H1 (cell line): ENCODE data around the gene PRDX2. TPM values are rescaled to one million over a fixed set of nuclear protein-coding genes. Genes with fewer than 3 reads are reported as not detected.

Experiments used
- BRCA1 ChIP-seq: IDR thresholded peaks from 2 replicates; pipeline ENCODE4 v1.6.1; 2012; ENCODE audit warnings: low read depth, low read length, improper control_type of control experiment
- CBX8 ChIP-seq: fragments of 300-800, 300-1000 bp; sonication (generic); IDR thresholded peaks from 2 replicates; pipeline ENCODE4 v1.7.1; 2016; ENCODE audit warnings: low read depth, low read length, borderline replicate concordance
- CEBPB ChIP-seq: IDR thresholded peaks from 2 replicates; pipeline ENCODE4 v1.6.1; 2012; ENCODE audit warnings: low read depth, low read length
- CTBP2 ChIP-seq: IDR thresholded peaks from 2 replicates; pipeline ENCODE4 v1.7.0; 2011; ENCODE audit warnings: borderline replicate concordance, mild to moderate bottlenecking, moderate library complexity, mixed read lengths, low read length; ENCODE audit not compliant: insufficient read depth, insufficient read length
- FOSL1 ChIP-seq: IDR thresholded peaks from 2 replicates; pipeline ENCODE4 v1.6.1; 2011; ENCODE audit warnings: mild to moderate bottlenecking, low read depth, low read length, moderate library complexity; ENCODE audit not compliant: insufficient read depth
- HDAC6 ChIP-seq: IDR thresholded peaks from one replicate; pipeline ENCODE4 v1.7.1; 2012; ENCODE audit warnings: low read depth, mild to moderate bottlenecking, inconsistent platforms, low read length, moderate library complexity
- JUND ChIP-seq: IDR thresholded peaks from 2 replicates; pipeline ENCODE4 v1.6.1; 2011; ENCODE audit warnings: mild to moderate bottlenecking, improper control_type of control experiment, low read length
- KDM5A ChIP-seq: fragments of 200-600 bp; IDR thresholded peaks from 2 replicates; pipeline ENCODE4 v1.7.1; 2012; ENCODE audit warnings: mild to moderate bottlenecking, low read length, inconsistent platforms, mixed read lengths
- NANOG ChIP-seq: IDR thresholded peaks from 2 replicates; pipeline ENCODE4 v1.6.1; 2011; ENCODE audit warnings: low read length, low read depth, mild to moderate bottlenecking, inconsistent platforms; ENCODE audit not compliant: insufficient read depth, poor library complexity, severe bottlenecking
- NRF1 ChIP-seq: IDR thresholded peaks from 2 replicates; pipeline ENCODE4 v1.6.1; 2011; ENCODE audit warnings: mild to moderate bottlenecking, low read depth, low read length, improper control_type of control experiment
- POLR2A ChIP-seq, 2 experiments: IDR thresholded peaks; 1 replicate in 1 of 2; 2 replicates in 1 of 2; pipeline ENCODE4 v1.6.1; 2011; ENCODE audit warnings: low read depth in 2 of 2, low read length in 2 of 2, mild to moderate bottlenecking in 2 of 2; ENCODE audit errors: control extremely low read depth in 1 of 2
- SAP30 ChIP-seq: fragments of 300-600 bp; sonication (generic); IDR thresholded peaks from 2 replicates; pipeline ENCODE4 v1.7.1; 2012; ENCODE audit warnings: low read length, moderate library complexity, mild to moderate bottlenecking, inconsistent platforms; ENCODE audit not compliant: insufficient read depth, insufficient replicate concordance
- SRF ChIP-seq: IDR thresholded peaks from 2 replicates; pipeline ENCODE4 v1.6.1; 2011; ENCODE audit warnings: mild to moderate bottlenecking, low read depth, low read length, moderate library complexity
- TAF7 ChIP-seq: optimal IDR thresholded peaks from 2 replicates; pipeline ENCODE3; 2011; ENCODE audit warnings: low read depth, mild to moderate bottlenecking, inconsistent platforms, low read length, moderate library complexity, borderline replicate concordance
- TCF12 ChIP-seq: IDR thresholded peaks from 2 replicates; pipeline ENCODE4 v1.6.1; 2011; ENCODE audit warnings: low read depth, mild to moderate bottlenecking, low read length
- TEAD4 ChIP-seq: IDR thresholded peaks from 2 replicates; pipeline ENCODE4 v1.6.1; 2012; ENCODE audit warnings: low read depth, low read length, inconsistent platforms, mixed read lengths
- YY1 ChIP-seq: IDR thresholded peaks from 2 replicates; pipeline ENCODE4 v1.6.1; 2011; ENCODE audit warnings: low read depth, mild to moderate bottlenecking, low read length
- polyA plus RNA-seq, 7 experiments: library from polyadenylated mRNA; depleted of rRNA in 3 of 7; stranded (reverse) in 5 of 7; unstranded in 2 of 7; fragments of >200 nt in 5 of 7; fragments of 200-250 nt in 2 of 7; gene quantifications; 1 replicate in 5 of 7; 2 replicates in 1 of 7; 4 replicates in 1 of 7; pipeline versions ENCODE4 v1.2.1 to v1.2.3, GENCODE V29; 2011 to 2013; ENCODE audit warnings: missing spikeins in 2 of 7, mixed read lengths in 2 of 7
- total RNA-seq: library from RNA; stranded (reverse); fragmentation: NEBNext Ultra II Directional; extraction: Animal tissue kit (Norgen Biotek cat#: 25700); gene quantifications from 2 replicates; pipeline ENCODE4 v1.2.1, GENCODE V29; 2021
- TF ChIP-seq, protein P1 (sequence below): IDR thresholded peaks from 2 replicates; pipeline ENCODE4 v1.6.1; 2012; ENCODE audit warnings: inconsistent platforms

PRDX2 gene
- total and polyA plus RNA-seq, 2 of the 8 experiments (the other 6 are each of a cell fraction or from before 2014, with no cell fraction given) = 380 to 748 TPM

- TF ChIP-seq SAP30 (no peak), BRCA1 (no peak), NANOG (no peak), POLR2A (IDR thresholded peaks at IDR 0.05; ENCODE audit: control extremely low read depth in 1 of 2, low read depth in 2 of 2, low read length in 2 of 2) (no peak; a peak in 1 of 3 replicates), FOSL1 (no peak), KDM5A (no peak; the same call in 1 of the 2 replicates), TEAD4 (0 out of 2 replicates have a peak, but pooled peaks have one; percentile 32), TAF7 (no peak), JUND (peak; percentile 65; the same call in 1 of the 2 replicates), HDAC6 (no peak), CEBPB (peak; percentile 41; the same call in 1 of the 2 replicates), TCF12 (no peak), NRF1 (no peak), CBX8 (no peak), CTBP2 (no peak), YY1 (no peak), SRF (no peak)
- TF ChIP-seq, protein P1, sequence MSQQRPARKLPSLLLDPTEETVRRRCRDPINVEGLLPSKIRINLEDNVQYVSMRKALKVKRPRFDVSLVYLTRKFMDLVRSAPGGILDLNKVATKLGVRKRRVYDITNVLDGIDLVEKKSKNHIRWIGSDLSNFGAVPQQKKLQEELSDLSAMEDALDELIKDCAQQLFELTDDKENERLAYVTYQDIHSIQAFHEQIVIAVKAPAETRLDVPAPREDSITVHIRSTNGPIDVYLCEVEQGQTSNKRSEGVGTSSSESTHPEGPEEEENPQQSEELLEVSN = no peak
Measured at GRCh38 chr19:12796146-12797071, 5.2 kb downstream of the PRDX2 start (continued).
